ENCODE data around the gene TRIP10. TPM values are rescaled to one million over a fixed set of nuclear protein-coding genes. Genes with fewer than 3 reads are reported as not detected.
A peak's percentile ranks its signal among the peaks of the same experiment; 100 is the strongest.

The TRIP10 gene, protein sequence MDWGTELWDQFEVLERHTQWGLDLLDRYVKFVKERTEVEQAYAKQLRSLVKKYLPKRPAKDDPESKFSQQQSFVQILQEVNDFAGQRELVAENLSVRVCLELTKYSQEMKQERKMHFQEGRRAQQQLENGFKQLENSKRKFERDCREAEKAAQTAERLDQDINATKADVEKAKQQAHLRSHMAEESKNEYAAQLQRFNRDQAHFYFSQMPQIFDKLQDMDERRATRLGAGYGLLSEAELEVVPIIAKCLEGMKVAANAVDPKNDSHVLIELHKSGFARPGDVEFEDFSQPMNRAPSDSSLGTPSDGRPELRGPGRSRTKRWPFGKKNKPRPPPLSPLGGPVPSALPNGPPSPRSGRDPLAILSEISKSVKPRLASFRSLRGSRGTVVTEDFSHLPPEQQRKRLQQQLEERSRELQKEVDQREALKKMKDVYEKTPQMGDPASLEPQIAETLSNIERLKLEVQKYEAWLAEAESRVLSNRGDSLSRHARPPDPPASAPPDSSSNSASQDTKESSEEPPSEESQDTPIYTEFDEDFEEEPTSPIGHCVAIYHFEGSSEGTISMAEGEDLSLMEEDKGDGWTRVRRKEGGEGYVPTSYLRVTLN
- 10 to 100 TPM in 1 of 5 experiments, 1 to 10 TPM in 4; 2.9 to 17.4 (median 5.4) TPM for total RNA-seq
- 1 to 10 TPM in 1 of 2 donors, under 1 TPM in 1; 0.74 to 1.8 TPM for polyA plus RNA-seq
- 2.4 reads per million, percentile 12 among the genes with 10 or more reads in this experiment for total RNA-seq

GRCh38 chr19:6739390-6739882 is at the start of gene TRIP10:
Gene TRIP10 (plus strand): TSS chr19:6739680. CDS start chr19:6739762, 82 bp downstream.
- H3K27ac ChIP-seq (ENCODE audit: low read depth, low read length), result peak within 1 kb of the TSS; percentile 67
- H3K9me3 Mint-ChIP-seq, result no peaks in the 10 kb centered on the region
- peaks cover 0 to 7% (median 0%) of the 10 kb centered on the region in 3 experiments for H3K36me3 ChIP-seq (ENCODE audit: control insufficient read depth in 2 of 3, insufficient read depth in 3 of 3, low read length in 3 of 3)
- peaks cover 0 to 3% (median 0%) of the 10 kb centered on the region in 5 donors for H3K27me3 Mint-ChIP-seq
- DNase-seq (peak; percentile 68 to 87 (median 79)), ATAC-seq (peak; percentile 46)
- H3K27ac Mint-ChIP-seq, result peak within 1 kb of the TSS; percentile 87 to 99 (median 95)
- intact Hi-C loops (cut with micrococcal nuclease), result loop anchor here (1.0 to 10.0 kb wide), 16 partner anchors 14 to 1181 kb away; partner anchors contain the start of genes ALKBH7 (in 1 of the 2), ARHGEF18 (in 1 of the 2), HSD11B1L (in 1 of the 2) and MICOS13 (in 1 of the 2)
- no peaks in the 10 kb centered on the region for H3K27me3 ChIP-seq (ENCODE audit: control insufficient read depth in 2 of 2, insufficient read depth in 2 of 2, low read length in 2 of 2)
- CTCF ChIA-PET, result interaction anchor here (1.9 to 2.9 kb wide), 3 partner anchors 15 to 128 kb away, joined by 7 to 64 read pairs (median 13); no protein-coding TSS in a partner anchor
- peaks cover 24 to 41% (median 37%) of the 10 kb centered on the region in 7 donors for H3K4me1 Mint-ChIP-seq
- POLR2A ChIA-PET, result interaction anchor here (1.1 to 3.1 kb wide), 6 partner anchors 11 to 127 kb away, joined by 3 to 19 read pairs (median 8); partner anchors contain the start of gene VAV1
- peaks cover 31 to 32% of the 10 kb centered on the region in 2 donors for H3K4me1 ChIP-seq (ENCODE audit: control insufficient read depth in 2 of 2, insufficient read depth in 2 of 2, low read length in 2 of 2)
- H3K4me3 ChIP-seq (ENCODE audit: low read length), result peak within 1 kb of the TSS; percentile 71
- H3K4me3 Mint-ChIP-seq, result peak within 1 kb of the TSS; percentile 89 to 98 (median 96)
- peaks cover 0 to 3% (median 2%) of the 10 kb centered on the region in 5 donors for H3K36me3 Mint-ChIP-seq
- H3K9me3 ChIP-seq (ENCODE audit: control insufficient read depth in 2 of 3, low read length in 3 of 3), result no peaks in the 10 kb centered on the region

DNA sequence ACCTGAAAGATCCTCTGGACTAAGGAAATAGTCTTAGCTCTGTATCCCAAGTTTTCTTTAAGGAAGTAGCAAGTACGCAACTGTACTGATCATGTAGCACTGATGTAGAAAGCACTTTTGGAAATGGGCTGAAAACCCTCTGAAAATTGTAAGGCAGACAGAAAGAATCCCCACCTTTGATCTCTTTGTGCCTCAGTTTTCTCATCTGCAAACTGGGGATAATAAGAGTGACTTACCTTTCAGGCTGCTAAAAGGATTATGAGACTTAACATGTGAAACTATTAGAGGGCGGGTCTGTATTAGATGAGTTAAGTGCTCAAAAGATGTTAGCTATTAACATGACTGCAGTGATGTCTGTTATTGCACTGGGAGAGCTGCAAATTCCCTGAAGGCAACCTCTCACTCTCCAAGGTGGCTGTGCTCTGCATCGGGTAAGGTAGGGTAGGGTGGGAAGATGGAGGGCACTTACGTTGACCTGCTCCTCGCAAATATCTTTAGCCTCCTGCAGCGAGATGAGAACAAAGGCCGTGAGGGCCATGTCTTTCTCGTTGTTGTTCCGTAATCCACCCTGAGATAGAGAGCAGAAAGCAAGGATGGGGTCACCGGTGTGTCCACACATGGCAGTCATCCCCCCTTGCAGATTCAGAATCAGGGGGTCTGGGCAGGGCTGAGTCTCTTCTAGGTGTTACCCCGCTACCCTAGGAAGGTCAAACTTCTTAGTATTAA is 49.2 kb upstream of the TRIP10 start:
- Histone ChIP-seq H3K4me3 (ENCODE audit: low read length) (no peak overlapping the region), H3K9me3 (ENCODE audit: control insufficient read depth in 2 of 3, low read length in 3 of 3) (no peaks in the 10 kb centered on the region), H3K4me1 (ENCODE audit: control insufficient read depth in 2 of 2, insufficient read depth in 2 of 2, low read length in 2 of 2) (no peaks in the 10 kb centered on the region), H3K27ac (ENCODE audit: low read depth, low read length) (no peak overlapping the region), H3K36me3 (ENCODE audit: control insufficient read depth in 2 of 3, insufficient read depth in 3 of 3, low read length in 3 of 3) (no peaks in the 10 kb centered on the region), H3K27me3 (ENCODE audit: control insufficient read depth in 2 of 2, insufficient read depth in 2 of 2, low read length in 2 of 2) (no peaks in the 10 kb centered on the region)
- no peak overlapping the region for H3K4me3 Mint-ChIP-seq
- ATAC-seq (no peak), DNase-seq (no peak)
- H3K27ac Mint-ChIP-seq, result no peak overlapping the region
- H3K27me3 Mint-ChIP-seq, result peaks cover 0 to 5% (median 0%) of the 10 kb centered on the region in 5 donors
- CTCF ChIA-PET, result no interaction called here
- peaks cover 0 to 3% (median 0%) of the 10 kb centered on the region in 11 donors for H3K9me3 Mint-ChIP-seq
- H3K36me3 Mint-ChIP-seq, result no peaks in the 10 kb centered on the region
- intact Hi-C loops (cut with micrococcal nuclease), result no loop called here
- peaks cover 0 to 8% (median 0%) of the 10 kb centered on the region in 7 donors for H3K4me1 Mint-ChIP-seq
- POLR2A ChIA-PET, result no interaction called here

- peaks cover 0 to 3% (median 0%) of the 10 kb centered on the region in 11 donors for H3K9me3 Mint-ChIP-seq
- Histone ChIP-seq H3K27me3 (ENCODE audit: control insufficient read depth in 2 of 2, insufficient read depth in 2 of 2, low read length in 2 of 2) (no peaks in the 10 kb centered on the region), H3K4me1 (ENCODE audit: control insufficient read depth in 2 of 2, insufficient read depth in 2 of 2, low read length in 2 of 2) (no peaks in the 10 kb centered on the region), H3K4me3 (ENCODE audit: low read length) (no peak overlapping the region), H3K36me3 (ENCODE audit: control insufficient read depth in 2 of 3, insufficient read depth in 3 of 3, low read length in 3 of 3) (no peaks in the 10 kb centered on the region), H3K9me3 (ENCODE audit: control insufficient read depth in 2 of 3, low read length in 3 of 3) (no peaks in the 10 kb centered on the region), H3K27ac (ENCODE audit: low read depth, low read length) (no peak overlapping the region)
- intact Hi-C loops (cut with micrococcal nuclease), result no loop called here
- DNase-seq (no peak), ATAC-seq (no peak)
- no peaks in the 10 kb centered on the region for H3K36me3 Mint-ChIP-seq
- peaks cover 0 to 5% (median 0%) of the 10 kb centered on the region in 5 donors for H3K27me3 Mint-ChIP-seq
- H3K4me3 Mint-ChIP-seq, result no peak overlapping the region
- no peak overlapping the region for H3K27ac Mint-ChIP-seq
- H3K4me1 Mint-ChIP-seq, result peaks cover 0 to 8% (median 0%) of the 10 kb centered on the region in 7 donors
- CTCF ChIA-PET, result no interaction called here
- POLR2A ChIA-PET, result no interaction called here
Observed at GRCh38 chr19:6691342-6691741, 48.1 kb upstream of the TRIP10 start.

GRCh38 chr19:6692027-6692426 is 47.5 kb upstream of the TRIP10 start:
- Histone ChIP-seq H3K9me3 (ENCODE audit: control insufficient read depth in 2 of 3, low read length in 3 of 3) (no peaks in the 10 kb centered on the region), H3K4me3 (ENCODE audit: low read length) (no peak overlapping the region), H3K4me1 (ENCODE audit: control insufficient read depth in 2 of 2, insufficient read depth in 2 of 2, low read length in 2 of 2) (no peaks in the 10 kb centered on the region), H3K27me3 (ENCODE audit: control insufficient read depth in 2 of 2, insufficient read depth in 2 of 2, low read length in 2 of 2) (no peaks in the 10 kb centered on the region), H3K36me3 (ENCODE audit: control insufficient read depth in 2 of 3, insufficient read depth in 3 of 3, low read length in 3 of 3) (no peaks in the 10 kb centered on the region), H3K27ac (ENCODE audit: low read depth, low read length) (no peak overlapping the region)
- H3K4me1 Mint-ChIP-seq, result peaks cover 0 to 6% (median 0%) of the 10 kb centered on the region in 7 donors
- ChIA-PET POLR2A (no interaction called here), CTCF (no interaction called here)
- no peak for ATAC-seq
- no peaks in the 10 kb centered on the region for H3K36me3 Mint-ChIP-seq
- DNase-seq, result no peak
- H3K27me3 Mint-ChIP-seq, result peaks cover 0 to 5% (median 0%) of the 10 kb centered on the region in 5 donors
- no peak overlapping the region for H3K4me3 Mint-ChIP-seq
- peak overlapping the region in 1 of 9 donors; percentile 88 for H3K27ac Mint-ChIP-seq
- intact Hi-C loops (cut with micrococcal nuclease), result no loop called here
- peaks cover 0 to 3% (median 0%) of the 10 kb centered on the region in 11 donors for H3K9me3 Mint-ChIP-seq

DNA sequence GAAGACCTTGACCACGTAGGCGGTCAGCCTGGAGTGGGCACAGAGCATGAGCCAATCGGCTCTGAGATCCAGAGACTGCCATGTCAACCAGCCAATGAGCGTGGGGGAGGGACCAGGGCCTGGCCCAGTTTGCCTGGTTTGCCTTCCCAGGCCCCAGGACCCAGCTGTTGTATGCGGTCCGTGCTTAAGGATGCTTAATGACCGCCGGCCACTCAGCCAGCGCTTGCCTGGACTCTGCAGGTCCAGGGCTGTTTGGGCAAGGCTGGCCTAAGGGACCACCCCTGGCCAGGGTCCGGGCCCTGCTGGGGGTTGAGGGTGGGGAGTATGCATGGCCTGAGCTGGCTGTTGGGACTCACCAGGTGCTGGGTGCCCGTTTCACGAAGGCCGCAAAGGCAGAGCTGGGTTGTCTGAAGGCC is 46.4 kb upstream of the TRIP10 start:
- H3K9me3 ChIP-seq (ENCODE audit: control insufficient read depth in 2 of 3, low read length in 3 of 3), result no peaks in the 10 kb centered on the region
- no peak overlapping the region for H3K4me3 ChIP-seq (ENCODE audit: low read length)
- no peak for ATAC-seq
- peaks cover 0 to 3% (median 0%) of the 10 kb centered on the region in 11 donors for H3K9me3 Mint-ChIP-seq
- POLR2A ChIA-PET, result no interaction called here
- H3K4me3 Mint-ChIP-seq, result no peak overlapping the region
- H3K4me1 Mint-ChIP-seq, result peaks cover 0 to 10% (median 0%) of the 10 kb centered on the region in 7 donors
- no peaks in the 10 kb centered on the region for H3K27me3 ChIP-seq (ENCODE audit: control insufficient read depth in 2 of 2, insufficient read depth in 2 of 2, low read length in 2 of 2)
- H3K27me3 Mint-ChIP-seq, result peaks cover 0 to 5% (median 0%) of the 10 kb centered on the region in 5 donors
- CTCF ChIA-PET, result no interaction called here
- no peaks in the 10 kb centered on the region for H3K36me3 Mint-ChIP-seq
- intact Hi-C loops (cut with micrococcal nuclease), result no loop called here
- H3K4me1 ChIP-seq (ENCODE audit: control insufficient read depth in 2 of 2, insufficient read depth in 2 of 2, low read length in 2 of 2), result no peaks in the 10 kb centered on the region
- no peak for DNase-seq
- H3K27ac ChIP-seq (ENCODE audit: low read depth, low read length), result no peak overlapping the region
- H3K27ac Mint-ChIP-seq, result no peak overlapping the region
- no peaks in the 10 kb centered on the region for H3K36me3 ChIP-seq (ENCODE audit: control insufficient read depth in 2 of 3, insufficient read depth in 3 of 3, low read length in 3 of 3)

DNA sequence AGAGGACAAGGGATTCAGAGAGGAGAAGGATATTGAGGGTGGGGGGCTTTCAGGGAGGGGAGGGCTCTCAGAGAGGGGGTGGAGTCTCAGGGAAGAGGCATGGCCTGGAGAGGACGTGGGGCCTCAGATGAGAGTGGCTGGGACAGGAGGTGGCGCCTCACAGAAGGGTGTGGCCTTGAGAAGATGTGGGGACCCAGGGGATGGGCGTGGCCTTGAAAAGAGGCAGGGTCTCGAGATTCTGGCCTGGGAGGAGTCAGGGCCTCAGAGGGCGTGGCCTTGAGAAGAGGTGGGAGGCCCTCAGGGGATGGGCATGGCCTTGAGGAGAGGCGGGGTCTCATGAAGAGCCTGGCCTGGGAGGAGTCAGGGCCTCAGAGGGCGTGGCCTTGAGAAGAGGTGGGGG is 45.8 kb upstream of the TRIP10 start:
- no peak for DNase-seq
- Mint-ChIP-seq H3K27me3 (peaks cover 0 to 5% (median 0%) of the 10 kb centered on the region in 5 donors), H3K9me3 (peaks cover 0 to 3% (median 0%) of the 10 kb centered on the region in 11 donors), H3K4me1 (peaks cover 0 to 8% (median 0%) of the 10 kb centered on the region in 7 donors), H3K36me3 (no peaks in the 10 kb centered on the region), H3K4me3 (no peak overlapping the region), H3K27ac (no peak overlapping the region)
- intact Hi-C loops (cut with micrococcal nuclease), result no loop called here
- H3K4me3 ChIP-seq (ENCODE audit: low read length), result no peak overlapping the region
- ChIA-PET CTCF (no interaction called here), POLR2A (no interaction called here)
- no peak for ATAC-seq
- no peaks in the 10 kb centered on the region for H3K9me3 ChIP-seq (ENCODE audit: control insufficient read depth in 2 of 3, low read length in 3 of 3)
- no peaks in the 10 kb centered on the region for H3K4me1 ChIP-seq (ENCODE audit: control insufficient read depth in 2 of 2, insufficient read depth in 2 of 2, low read length in 2 of 2)
- no peaks in the 10 kb centered on the region for H3K36me3 ChIP-seq (ENCODE audit: control insufficient read depth in 2 of 3, insufficient read depth in 3 of 3, low read length in 3 of 3)
- no peaks in the 10 kb centered on the region for H3K27me3 ChIP-seq (ENCODE audit: control insufficient read depth in 2 of 2, insufficient read depth in 2 of 2, low read length in 2 of 2)
- H3K27ac ChIP-seq (ENCODE audit: low read depth, low read length), result no peak overlapping the region
